H1 (cell line): ENCODE measurements around the gene ZMAT5. TPM values are rescaled to one million over a fixed set of nuclear protein-coding genes. Genes with fewer than 3 reads are reported as not detected.

ENCODE experiments used
- CBX5 ChIP-seq: fragments of 300-800, 300-1000 bp; sonication (generic); IDR thresholded peaks from 2 replicates; pipeline ENCODE4 v1.7.1; 2016; ENCODE audit warnings: antibody characterized with exemption, low read length, low read depth
- CHD7 ChIP-seq: fragments of 300-600 bp; sonication (generic); IDR thresholded peaks from 2 replicates; pipeline ENCODE4 v1.7.1; 2012; ENCODE audit warnings: low read length, moderate library complexity, mild to moderate bottlenecking, inconsistent platforms; ENCODE audit not compliant: insufficient replicate concordance
- GTF2F1 ChIP-seq: IDR thresholded peaks from 2 replicates; pipeline ENCODE4 v1.6.1; 2012; ENCODE audit warnings: low read depth, low read length, improper control_type of control experiment, borderline replicate concordance
- KDM4A ChIP-seq: IDR thresholded peaks from one replicate; pipeline ENCODE4 v1.7.1; 2012; ENCODE audit warnings: low read depth, mild to moderate bottlenecking, moderate library complexity, low read length, inconsistent platforms; ENCODE audit not compliant: severe bottlenecking
- RAD21 ChIP-seq, 2 experiments: IDR thresholded peaks in 1 of 2; conservative IDR thresholded peaks in 1 of 2; 2 replicates each; pipeline ENCODE4 v1.6.1; 2011; ENCODE audit warnings: low read depth in 2 of 2, low read length in 2 of 2, improper control_type of control experiment in 1 of 2, inconsistent platforms in 1 of 2, mild to moderate bottlenecking in 1 of 2, moderate library complexity in 1 of 2
- TAF1 ChIP-seq: IDR thresholded peaks from 2 replicates; pipeline ENCODE4 v1.6.1; 2011; ENCODE audit warnings: mild to moderate bottlenecking, low read depth, low read length
- TAF7 ChIP-seq: optimal IDR thresholded peaks from 2 replicates; pipeline ENCODE3; 2011; ENCODE audit warnings: low read depth, mild to moderate bottlenecking, inconsistent platforms, low read length, moderate library complexity, borderline replicate concordance
- USF2 ChIP-seq: IDR thresholded peaks from 2 replicates; pipeline ENCODE4 v1.6.1; 2011; ENCODE audit warnings: low read length, improper control_type of control experiment
- polyA plus RNA-seq, 7 experiments: library from polyadenylated mRNA; depleted of rRNA in 3 of 7; stranded (reverse) in 5 of 7; unstranded in 2 of 7; fragments of >200 nt in 5 of 7; fragments of 200-250 nt in 2 of 7; gene quantifications; 1 replicate in 5 of 7; 2 replicates in 1 of 7; 4 replicates in 1 of 7; pipeline versions ENCODE4 v1.2.1 to v1.2.3, GENCODE V29; 2011 to 2013; ENCODE audit warnings: missing spikeins in 2 of 7, mixed read lengths in 2 of 7
- total RNA-seq: library from RNA; stranded (reverse); fragmentation: NEBNext Ultra II Directional; extraction: Animal tissue kit (Norgen Biotek cat#: 25700); gene quantifications from 2 replicates; pipeline ENCODE4 v1.2.1, GENCODE V29; 2021

Gene ZMAT5
- total and polyA plus RNA-seq, 2 of the 8 experiments (the other 6 are each of a cell fraction or from before 2014, with no cell fraction given) = 14.0 to 38.3 TPM

- TF ChIP-seq GTF2F1 (no peak), TAF7 (peak; percentile 71), CHD7 (no peak), USF2 (no peak), KDM4A (no peak), RAD21 (IDR thresholded peaks at IDR 0.05 in 1 of 2, conservative IDR thresholded peaks at IDR 0.05 in 1 of 2; ENCODE audit: low read depth in 2 of 2, low read length in 2 of 2) (peak; percentile 6 to 37; a peak in 1 of 4 replicates), CBX5 (no peak), TAF1 (no peak)
Observed at GRCh38 chr22:29716814-29717545, 49.8 kb downstream of the ZMAT5 start (continued).
